Colonic mucosa (tissue), 4 donors: ENCODE data around the gene LCN15. TPM values are rescaled to one million over a fixed set of nuclear protein-coding genes. Genes with fewer than 3 reads are reported as not detected.
"Not testable (repeated sequence)": the region's sequence is repeated elsewhere in the genome, so short reads cannot be mapped to it uniquely, and the experiment has no call there.

Experiments
- DNase-seq: peaks from one replicate; pipeline ENCODE4 v3.0.0-alpha.2; 2020
- H3K27ac ChIP-seq: fragments of 200-600 bp; one replicate; pipeline ENCODE4 v1.8.0; 2021
- H3K27me3 ChIP-seq: fragments of 200-600 bp; one replicate; pipeline ENCODE4 v1.8.0; 2021
- H3K36me3 ChIP-seq: fragments of 200-600 bp; one replicate; pipeline ENCODE4 v1.8.0; 2021
- H3K4me1 ChIP-seq: fragments of 200-600 bp; one replicate; pipeline ENCODE4 v1.8.0; 2021; ENCODE audit warnings: mild to moderate bottlenecking
- H3K4me3 ChIP-seq: fragments of 200-600 bp; one replicate; pipeline ENCODE4 v1.8.0; 2021
- H3K9ac ChIP-seq, 2 donors: one replicate each; pipeline ENCODE4 v1.7.0; 2013; ENCODE audit warnings: control low read depth in 2 of 2, low read depth in 2 of 2, low read length in 2 of 2
- H3K9me3 ChIP-seq: fragments of 200-600 bp; one replicate; pipeline ENCODE4 v1.8.0; 2021
- intact Hi-C: fragments of 100-400 bp; cut with DNase I; formaldehyde crosslinking; loops from one replicate; pipeline ENCODE4 v1.14.1; 2022
- microRNA-seq: library from miRNA; unstranded; fragments of <30 nt; microRNA quantifications from one replicate; pipeline ENCODE4, GENCODE V29; 2019
- total RNA-seq, 2 donors: library from RNA; stranded (reverse); fragmentation: NEBNext Ultra II Directional in 1 of 2; extraction: Animal tissue kit (Norgen Biotek cat#: 25700) in 1 of 2; gene quantifications; one replicate each; pipeline ENCODE4 v1.2.1, GENCODE V29; 2021
- TF ChIP-seq, protein P1 (sequence below): fragments of 200-600 bp; IDR thresholded peaks from one replicate; pipeline ENCODE4 v1.8.0; 2022; ENCODE audit warnings: antibody characterized with exemption, mild to moderate bottlenecking
- donor health status: healthy.
- donor health status: DM: no; HTN: no; CAD: no.
- donor health status: DM: no; HTN: no; CAD: no.

LCN15 gene
- total RNA-seq, 2 donors from 2014 or later: 3.4 TPM; not detected in 1

DNA sequence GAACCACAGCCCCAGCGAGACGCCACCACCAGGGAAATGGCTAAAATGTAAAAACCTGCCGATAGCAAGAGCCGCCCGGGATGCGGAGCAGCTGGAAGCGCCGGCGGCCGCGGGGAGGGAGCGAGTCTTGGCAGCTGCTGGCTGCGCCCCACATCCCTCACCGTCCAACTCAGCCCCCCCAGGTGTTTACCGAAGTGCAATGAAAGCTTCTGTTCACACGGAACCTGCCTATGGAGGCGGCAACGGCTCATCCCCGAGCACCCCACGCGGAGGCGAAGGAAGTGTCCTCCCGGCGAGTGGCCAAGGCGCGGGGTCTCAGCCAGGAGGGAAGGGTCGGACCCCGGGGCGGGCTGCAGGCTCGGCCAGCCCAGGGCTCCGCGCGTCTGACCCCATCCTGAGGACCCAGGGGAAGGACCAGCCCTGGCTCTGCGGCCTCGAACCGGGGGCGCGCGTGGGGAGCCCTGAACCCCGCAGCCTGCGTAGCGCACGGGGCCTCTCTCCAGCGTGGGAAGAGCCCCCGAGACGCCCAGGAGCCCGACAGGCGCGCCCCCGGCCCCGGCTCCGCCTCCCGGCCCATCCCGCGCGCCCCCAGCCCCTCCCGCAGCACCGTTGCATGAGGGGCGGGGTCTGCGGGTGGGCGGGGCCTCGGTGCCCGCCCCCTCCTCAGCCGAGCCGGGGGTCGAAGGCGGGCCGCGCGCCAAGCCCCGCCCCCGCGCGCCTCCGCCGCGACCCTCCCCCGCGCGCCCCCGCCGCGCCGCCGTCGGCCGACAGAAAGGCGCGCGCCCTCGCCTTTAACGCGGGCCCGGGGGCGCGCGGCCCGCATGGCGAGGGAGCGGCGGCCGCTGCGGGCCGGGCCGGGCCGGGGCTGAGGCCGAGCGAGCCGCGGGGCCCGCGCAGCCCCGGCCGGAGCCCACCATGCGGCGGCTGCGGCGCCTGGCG lies 52.3 kb downstream of the LCN15 start, which contains the start of gene DIPK1B:
Gene DIPK1B, plus strand, starts transcription at position 822 of the 939 bp plus-strand sequence. Its CDS starts 94 bp downstream, at position 916.
- TF ChIP-seq, protein P1, sequence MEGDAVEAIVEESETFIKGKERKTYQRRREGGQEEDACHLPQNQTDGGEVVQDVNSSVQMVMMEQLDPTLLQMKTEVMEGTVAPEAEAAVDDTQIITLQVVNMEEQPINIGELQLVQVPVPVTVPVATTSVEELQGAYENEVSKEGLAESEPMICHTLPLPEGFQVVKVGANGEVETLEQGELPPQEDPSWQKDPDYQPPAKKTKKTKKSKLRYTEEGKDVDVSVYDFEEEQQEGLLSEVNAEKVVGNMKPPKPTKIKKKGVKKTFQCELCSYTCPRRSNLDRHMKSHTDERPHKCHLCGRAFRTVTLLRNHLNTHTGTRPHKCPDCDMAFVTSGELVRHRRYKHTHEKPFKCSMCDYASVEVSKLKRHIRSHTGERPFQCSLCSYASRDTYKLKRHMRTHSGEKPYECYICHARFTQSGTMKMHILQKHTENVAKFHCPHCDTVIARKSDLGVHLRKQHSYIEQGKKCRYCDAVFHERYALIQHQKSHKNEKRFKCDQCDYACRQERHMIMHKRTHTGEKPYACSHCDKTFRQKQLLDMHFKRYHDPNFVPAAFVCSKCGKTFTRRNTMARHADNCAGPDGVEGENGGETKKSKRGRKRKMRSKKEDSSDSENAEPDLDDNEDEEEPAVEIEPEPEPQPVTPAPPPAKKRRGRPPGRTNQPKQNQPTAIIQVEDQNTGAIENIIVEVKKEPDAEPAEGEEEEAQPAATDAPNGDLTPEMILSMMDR: no peak
- Histone ChIP-seq H3K9ac (no peak within 1 kb of the TSS), H3K9me3 (no peaks in the 10 kb centered on the region), H3K36me3 (no peaks in the 10 kb centered on the region), H3K27me3 (peaks cover 26% of the 10 kb centered on the region), H3K4me1 (peaks cover 3% of the 10 kb centered on the region), H3K4me3 (peak within 1 kb of the TSS; percentile 19), H3K27ac (no peak within 1 kb of the TSS)
- DNase-seq: no peak
- intact Hi-C loops: no loop called here

DNA sequence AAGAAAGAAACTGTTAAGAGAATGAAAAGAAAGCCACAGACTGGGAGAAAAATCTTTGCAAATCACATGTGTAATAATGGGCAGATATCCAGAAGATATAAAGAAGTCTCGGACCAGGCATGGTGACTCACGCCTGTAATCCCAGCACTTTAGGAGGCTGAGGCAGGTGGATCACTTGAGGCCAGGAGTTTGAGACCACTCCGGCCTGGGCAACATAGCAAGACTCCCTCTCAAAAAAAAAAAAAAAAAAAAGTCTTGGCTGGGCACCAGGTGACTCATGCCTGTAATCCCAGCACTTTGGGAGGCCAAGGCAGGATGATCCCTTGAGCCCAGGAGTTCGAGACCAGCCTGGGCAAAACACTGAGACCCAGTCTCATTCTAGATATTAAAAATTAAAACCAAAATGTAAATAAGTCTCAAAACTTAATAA lies 53.1 kb downstream of the LCN15 start:
- H3K9me3 ChIP-seq, intact Hi-C loops, H3K4me1 ChIP-seq, H3K27ac ChIP-seq, H3K9ac ChIP-seq, H3K4me3 ChIP-seq, H3K36me3 ChIP-seq, DNase-seq: not testable (repeated sequence)
- peaks cover 26% of the 10 kb centered on the region for H3K27me3 ChIP-seq

DNA sequence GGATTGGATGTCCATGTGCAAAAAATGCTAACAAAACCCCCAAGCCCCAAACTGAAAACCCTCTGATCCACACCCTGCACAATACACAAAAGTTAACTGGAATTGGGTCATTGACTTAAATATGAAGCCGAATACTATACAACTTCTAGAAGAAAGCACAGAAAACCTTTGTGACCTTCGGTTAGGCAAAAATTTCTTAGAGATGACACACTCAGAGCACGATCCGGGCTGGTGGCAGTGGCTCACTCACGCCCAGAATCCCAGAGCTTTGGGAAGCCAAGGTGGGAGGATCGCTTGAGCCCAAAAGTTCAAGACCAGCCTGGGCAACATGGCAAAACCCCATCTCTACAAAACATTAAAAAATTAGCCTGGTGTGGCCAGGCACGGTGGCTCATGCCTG lies 53.8 kb downstream of the LCN15 start:
- Histone ChIP-seq H3K27me3 (peaks cover 26% of the 10 kb centered on the region), H3K27ac (no peak overlapping the region), H3K9ac (no peak overlapping the region), H3K9me3 (no peaks in the 10 kb centered on the region), H3K4me1 (peaks cover 3% of the 10 kb centered on the region), H3K4me3 (no peak overlapping the region), H3K36me3 (no peaks in the 10 kb centered on the region)
- TF ChIP-seq, protein P1: no peak
- intact Hi-C loops: no loop called here
- DNase-seq: no peak

Small RNA genes within 50 kb of the gene (microRNA-seq; reads per million reads assigned to microRNA genes)
- gene MIR6722: not detected

Other genes starting within 250 kb of the LCN15 start
- 10 to 100 TPM; 49.3 to 99.4 TPM for gene NOTCH1, start 218.5 kb downstream of the LCN15 start, total RNA-seq
- gene EGFL7, start 101.6 kb downstream of the LCN15 start, total RNA-seq: 10 to 100 TPM; 17.3 to 28.4 TPM
- 100 to 1,000 TPM; 197 to 372 TPM for gene AGPAT2, start 77.1 kb downstream of the LCN15 start, total RNA-seq
- 1 to 10 TPM in 1 of 2 donors, under 1 TPM in 1; 0.82 to 2.8 TPM for gene DIPK1B, start 51.9 kb downstream of the LCN15 start, total RNA-seq
- 1 to 10 TPM in 1 of 2 donors, under 1 TPM in 1; 0.11 to 3.3 TPM for gene LCN10, start 21.6 kb downstream of the LCN15 start, total RNA-seq
- 1 to 10 TPM in 1 of 2 donors, under 1 TPM in 1; 0.56 to 1.2 TPM for gene LCN6, start 16.0 kb downstream of the LCN15 start, total RNA-seq
- not detected for gene LCN8, start 6.3 kb downstream of the LCN15 start, total RNA-seq
- 100 to 1,000 TPM; 236 to 366 TPM for gene TMEM141, start 26.8 kb upstream of the LCN15 start, total RNA-seq
- gene CCDC183, start 31.8 kb upstream of the LCN15 start, total RNA-seq: 10 to 100 TPM in 1 of 2 donors, 1 to 10 TPM in 1; 2.4 to 20.0 TPM
- 100 to 1,000 TPM; 126 to 163 TPM for gene RABL6, start 43.4 kb upstream of the LCN15 start, total RNA-seq
- gene AJM1, start 78.0 kb upstream of the LCN15 start, total RNA-seq: 10 to 100 TPM; 11.5 to 17.1 TPM
- gene PHPT1, start 84.9 kb upstream of the LCN15 start, total RNA-seq: 100 to 1,000 TPM; 137 to 176 TPM
- 10 to 100 TPM; 11.0 to 61.7 TPM for gene MAMDC4, start 87.8 kb upstream of the LCN15 start, total RNA-seq
- gene EDF1, start 101.8 kb upstream of the LCN15 start, total RNA-seq: 100 to 1,000 TPM; 442 to 494 TPM
- 10 to 100 TPM; 22.4 to 50.6 TPM for gene TRAF2, start 122.0 kb upstream of the LCN15 start, total RNA-seq
- gene FBXW5, start 180.2 kb upstream of the LCN15 start, total RNA-seq: 100 to 1,000 TPM; 162 to 174 TPM
- gene C8G, start 180.7 kb upstream of the LCN15 start, total RNA-seq: 10 to 100 TPM in 1 of 2 donors, 1 to 10 TPM in 1; 5.3 to 11.9 TPM
- 1 to 10 TPM; 6.5 to 8.6 TPM for gene LCN12, start 187.8 kb upstream of the LCN15 start, total RNA-seq
- gene PTGDS, start 213.0 kb upstream of the LCN15 start, total RNA-seq: 10 to 100 TPM; 15.9 to 26.1 TPM
- not detected for gene LCNL1, start 218.5 kb upstream of the LCN15 start, total RNA-seq
- 10 to 100 TPM; 29.9 to 81.0 TPM for gene PAXX, start 227.9 kb upstream of the LCN15 start, total RNA-seq
- 10 to 100 TPM in 1 of 2 donors, 1 to 10 TPM in 1; 3.6 to 15.4 TPM for gene CLIC3, start 232.1 kb upstream of the LCN15 start, total RNA-seq